GM21717 (cell line): Measurements from ENCODE around the gene GNAS.

ENCODE experiments used
- ATAC-seq: cut with Tn5 transposase; IDR thresholded peaks from one replicate; pipeline ENCODE4 v1.9.1; 2021; ENCODE audit warnings: mild to moderate bottlenecking, moderate library complexity; ENCODE audit not compliant: unreplicated experiment

Gene GNAS

DNA sequence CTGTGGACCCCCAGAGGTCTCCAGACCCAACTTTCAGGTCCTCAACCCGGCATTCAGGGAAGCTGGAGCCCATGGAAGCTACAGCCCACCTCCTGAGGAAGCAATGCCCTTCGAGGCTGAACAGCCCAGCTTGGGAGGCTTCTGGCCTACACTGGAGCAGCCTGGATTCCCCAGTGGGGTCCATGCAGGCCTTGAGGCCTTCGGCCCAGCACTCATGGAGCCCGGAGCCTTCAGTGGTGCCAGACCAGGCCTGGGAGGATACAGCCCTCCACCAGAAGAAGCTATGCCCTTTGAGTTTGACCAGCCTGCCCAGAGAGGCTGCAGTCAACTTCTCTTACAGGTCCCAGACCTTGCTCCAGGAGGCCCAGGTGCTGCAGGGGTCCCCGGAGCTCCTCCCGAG, 950 bp downstream of the GNAS start:
- no peak for ATAC-seq

DNA sequence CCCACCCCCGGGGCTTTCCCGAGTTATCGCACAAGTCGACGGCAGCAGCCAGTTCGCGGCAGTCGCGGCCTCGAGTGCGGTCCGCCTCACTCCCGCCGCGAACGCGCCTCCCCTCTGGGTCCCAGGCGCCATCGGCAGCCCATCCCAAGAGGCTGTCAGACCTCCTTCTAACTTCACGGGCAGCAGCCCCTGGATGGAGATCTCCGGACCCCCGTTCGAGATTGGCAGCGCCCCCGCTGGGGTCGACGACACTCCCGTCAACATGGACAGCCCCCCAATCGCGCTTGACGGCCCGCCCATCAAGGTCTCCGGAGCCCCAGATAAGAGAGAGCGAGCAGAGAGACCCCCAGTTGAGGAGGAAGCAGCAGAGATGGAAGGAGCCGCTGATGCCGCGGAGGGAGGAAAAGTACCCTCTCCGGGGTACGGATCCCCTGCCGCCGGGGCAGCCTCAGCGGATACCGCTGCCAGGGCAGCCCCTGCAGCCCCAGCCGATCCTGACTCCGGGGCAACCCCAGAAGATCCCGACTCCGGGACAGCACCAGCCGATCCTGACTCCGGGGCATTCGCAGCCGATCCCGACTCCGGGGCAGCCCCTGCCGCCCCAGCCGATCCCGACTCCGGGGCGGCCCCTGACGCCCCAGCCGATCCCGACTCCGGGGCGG, 1.6 kb downstream of the GNAS start:
- ATAC-seq: no peak

DNA sequence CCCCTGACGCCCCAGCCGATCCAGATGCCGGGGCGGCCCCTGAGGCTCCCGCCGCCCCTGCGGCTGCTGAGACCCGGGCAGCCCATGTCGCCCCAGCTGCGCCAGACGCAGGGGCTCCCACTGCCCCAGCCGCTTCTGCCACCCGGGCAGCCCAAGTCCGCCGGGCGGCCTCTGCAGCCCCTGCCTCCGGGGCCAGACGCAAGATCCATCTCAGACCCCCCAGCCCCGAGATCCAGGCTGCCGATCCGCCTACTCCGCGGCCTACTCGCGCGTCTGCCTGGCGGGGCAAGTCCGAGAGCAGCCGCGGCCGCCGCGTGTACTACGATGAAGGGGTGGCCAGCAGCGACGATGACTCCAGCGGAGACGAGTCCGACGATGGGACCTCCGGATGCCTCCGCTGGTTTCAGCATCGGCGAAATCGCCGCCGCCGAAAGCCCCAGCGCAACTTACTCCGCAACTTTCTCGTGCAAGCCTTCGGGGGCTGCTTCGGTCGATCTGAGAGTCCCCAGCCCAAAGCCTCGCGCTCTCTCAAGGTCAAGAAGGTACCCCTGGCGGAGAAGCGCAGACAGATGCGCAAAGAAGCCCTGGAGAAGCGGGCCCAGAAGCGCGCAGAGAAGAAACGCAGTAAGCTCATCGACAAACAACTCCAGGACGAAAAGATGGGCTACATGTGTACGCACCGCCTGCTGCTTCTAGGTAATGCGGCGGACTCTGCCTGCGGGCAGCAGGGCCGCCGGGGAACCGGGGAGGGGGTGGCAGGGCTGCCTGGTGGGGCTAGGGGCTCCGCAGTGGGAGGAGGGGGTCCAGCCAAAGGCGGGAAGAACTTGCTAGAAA, 2.3 kb downstream of the GNAS start:
- no peak for ATAC-seq

DNA sequence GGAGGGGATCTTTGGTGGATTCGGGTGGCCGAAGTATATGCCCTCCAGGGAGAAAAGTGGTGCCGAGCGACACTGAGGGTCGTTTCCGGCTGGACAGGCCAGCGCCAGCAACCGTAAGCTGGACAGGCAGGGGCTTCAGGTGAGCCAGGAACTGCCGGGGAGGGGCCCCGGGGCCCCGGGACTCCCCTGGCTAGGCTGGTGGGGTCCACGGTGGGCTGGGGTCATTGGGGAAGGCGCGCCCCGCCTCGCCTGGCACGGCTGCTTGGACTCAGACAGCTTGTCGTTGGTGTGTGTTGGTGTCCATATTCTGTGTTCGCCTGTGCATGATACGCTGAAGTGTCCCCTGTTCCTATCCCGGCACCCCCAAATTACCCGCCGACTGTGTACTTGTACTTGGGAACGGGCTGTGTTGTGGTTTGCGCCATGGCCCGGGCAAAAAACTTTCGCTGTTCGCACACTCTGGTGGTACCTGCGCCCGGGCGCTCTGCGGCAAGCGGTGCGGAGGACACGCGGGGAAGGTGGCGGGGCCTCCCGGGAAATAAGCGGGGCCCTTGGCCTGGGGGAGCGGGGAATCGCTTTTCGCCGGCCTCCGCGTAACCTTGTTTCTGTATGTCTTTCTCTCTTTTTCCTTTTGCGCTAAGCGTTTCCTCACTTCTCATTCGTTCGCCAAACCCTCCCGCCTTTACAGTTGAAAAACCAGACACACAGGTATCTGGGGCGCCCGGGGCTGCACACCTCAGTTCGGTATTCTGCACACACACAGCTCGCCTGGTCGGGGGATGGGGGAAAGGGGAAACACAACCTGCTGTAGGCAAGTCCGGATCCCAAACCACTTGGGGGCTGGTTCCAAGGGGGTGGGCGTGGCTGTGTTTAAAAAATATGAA, 3.2 kb downstream of the GNAS start:
- ATAC-seq: no peak

DNA sequence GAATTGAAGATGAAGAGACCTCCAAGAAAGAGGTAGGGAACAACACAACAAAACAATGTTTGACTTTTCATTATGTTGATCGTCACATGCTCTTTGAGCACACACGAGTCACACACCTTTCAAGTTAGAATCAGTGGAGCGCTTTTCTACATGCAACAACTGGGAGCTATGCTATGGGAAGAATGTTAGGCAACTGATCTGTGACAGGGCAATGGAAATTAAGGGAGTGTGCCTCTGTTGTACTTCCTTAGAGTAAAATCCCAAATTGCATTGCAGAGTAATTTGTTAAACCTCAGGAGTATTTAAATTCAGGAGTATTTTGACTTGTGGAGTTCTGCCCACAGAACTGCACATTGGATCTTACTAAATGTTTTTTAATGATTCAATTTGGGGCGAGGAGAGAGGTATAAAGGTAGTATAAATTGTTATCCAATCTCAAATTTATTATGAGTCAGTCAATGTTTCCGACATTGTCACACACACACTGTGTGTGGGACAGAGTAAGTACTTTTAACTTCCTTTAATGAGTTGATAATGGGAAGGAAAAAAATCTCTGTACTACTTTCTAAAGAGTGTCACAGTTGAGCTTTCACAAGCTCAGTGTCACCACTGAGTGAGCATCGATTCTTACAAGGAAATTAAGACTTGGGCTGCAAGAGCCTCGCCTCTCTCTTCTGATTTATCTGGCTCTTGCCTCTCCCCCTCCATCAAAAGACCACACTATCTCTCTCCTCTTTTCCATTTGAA, 10.7 kb downstream of the GNAS start:
- ATAC-seq: no peak

DNA sequence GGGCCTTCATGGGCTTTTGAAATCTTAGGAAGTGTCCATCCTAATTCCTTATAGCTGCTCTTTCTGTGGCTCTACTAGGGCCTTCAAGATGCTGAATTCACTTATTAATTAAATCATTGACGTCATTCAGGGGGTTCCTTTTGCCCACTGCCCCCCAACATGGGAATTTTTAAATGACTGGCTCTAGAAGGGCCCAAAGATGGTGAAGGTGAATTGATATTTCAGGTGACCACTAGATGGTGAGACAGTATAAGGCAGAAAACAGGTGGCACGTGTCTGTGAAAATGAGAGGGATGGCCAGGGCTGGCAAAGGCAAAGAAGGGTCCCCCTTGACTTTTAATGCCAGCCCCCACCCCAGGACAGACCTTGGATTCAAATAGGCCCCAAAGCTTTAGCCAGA, 11.8 kb downstream of the GNAS start:
- no peak for ATAC-seq

DNA sequence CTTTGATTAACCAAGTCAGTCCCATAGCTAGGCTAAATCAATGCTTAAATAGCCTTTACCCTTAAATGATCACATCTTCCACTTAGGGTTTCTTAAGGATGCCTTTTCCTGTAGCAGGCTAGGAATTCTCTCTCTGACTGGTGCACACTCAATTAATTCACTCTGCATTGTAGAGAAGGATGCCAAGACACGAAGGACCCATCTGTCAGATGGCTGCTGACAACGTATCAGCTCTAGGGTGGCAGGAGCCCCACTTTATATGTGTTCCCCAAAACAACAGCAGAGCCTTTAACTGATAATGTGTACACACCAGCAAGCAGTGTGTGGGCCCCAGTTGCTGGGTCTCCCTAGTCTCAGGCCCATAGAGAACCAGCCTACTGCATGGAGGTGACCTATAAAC, 13.3 kb downstream of the GNAS start:
- ATAC-seq: no peak

DNA sequence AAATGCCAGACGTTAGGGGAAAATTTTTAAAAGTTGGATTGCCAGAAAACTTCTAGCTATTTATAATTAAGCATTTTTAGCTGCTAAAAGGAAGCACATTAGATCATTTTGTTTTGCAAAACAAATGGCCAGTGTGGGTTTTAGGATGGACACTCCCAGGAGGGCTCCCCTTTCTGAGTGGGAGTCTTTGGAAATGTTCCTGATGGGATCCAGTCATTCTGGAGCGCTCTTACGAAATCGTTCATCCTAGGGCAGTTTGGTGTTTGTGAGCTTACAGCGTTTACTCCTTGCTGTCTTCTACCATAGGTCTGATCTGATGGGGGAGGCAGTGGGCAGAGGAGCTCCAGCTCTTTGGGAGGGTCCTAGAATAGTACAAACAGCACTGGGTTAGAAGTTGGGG, 14.7 kb downstream of the GNAS start:
- no peak for ATAC-seq

DNA sequence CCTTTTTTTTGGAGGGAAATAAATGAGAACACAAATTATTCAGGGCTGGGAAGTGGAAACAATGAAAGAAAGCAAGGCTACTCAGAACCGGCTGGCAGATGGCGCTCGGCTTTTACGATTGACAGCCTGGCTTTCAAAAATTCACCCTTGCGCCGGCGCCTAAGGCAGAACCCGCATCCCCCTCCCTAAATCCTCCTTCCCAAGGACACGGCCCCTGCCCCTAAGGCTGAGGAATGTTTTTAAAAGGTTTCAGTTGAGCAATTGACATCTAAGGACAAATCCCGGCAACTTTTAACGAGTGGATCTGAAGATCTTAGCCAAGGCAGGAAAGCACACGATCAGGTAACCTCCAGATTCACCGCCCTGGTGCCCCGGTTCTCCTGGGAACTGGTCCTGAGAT, 16.3 kb downstream of the GNAS start:
- ATAC-seq: no peak

DNA sequence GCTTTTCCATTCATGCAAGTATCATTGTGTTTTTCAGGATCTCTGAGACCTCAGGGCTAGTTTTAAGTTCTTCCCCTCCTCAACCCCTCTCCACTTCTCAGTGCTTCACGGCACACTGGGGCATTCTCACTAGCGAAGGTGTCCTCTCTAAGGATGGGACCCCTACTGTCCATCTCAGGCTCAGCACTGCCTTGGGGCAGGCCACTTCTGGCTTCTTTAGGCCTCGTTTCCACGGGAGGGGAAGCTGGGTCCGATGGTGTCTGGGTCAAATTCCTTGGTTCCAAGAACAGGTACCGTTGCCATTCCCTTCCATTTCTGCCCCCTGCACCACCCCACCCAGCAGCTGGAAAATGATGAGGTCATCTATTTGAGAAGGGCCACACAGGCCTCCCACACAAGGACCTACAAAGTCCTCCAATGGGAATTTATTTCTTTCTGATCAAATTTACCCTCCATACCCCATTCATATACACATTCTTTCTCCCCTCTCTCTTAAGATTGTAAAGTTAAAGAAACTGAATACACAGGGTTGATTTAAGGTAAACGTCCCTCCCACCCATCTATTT, 17.2 kb downstream of the GNAS start:
- no peak for ATAC-seq

DNA sequence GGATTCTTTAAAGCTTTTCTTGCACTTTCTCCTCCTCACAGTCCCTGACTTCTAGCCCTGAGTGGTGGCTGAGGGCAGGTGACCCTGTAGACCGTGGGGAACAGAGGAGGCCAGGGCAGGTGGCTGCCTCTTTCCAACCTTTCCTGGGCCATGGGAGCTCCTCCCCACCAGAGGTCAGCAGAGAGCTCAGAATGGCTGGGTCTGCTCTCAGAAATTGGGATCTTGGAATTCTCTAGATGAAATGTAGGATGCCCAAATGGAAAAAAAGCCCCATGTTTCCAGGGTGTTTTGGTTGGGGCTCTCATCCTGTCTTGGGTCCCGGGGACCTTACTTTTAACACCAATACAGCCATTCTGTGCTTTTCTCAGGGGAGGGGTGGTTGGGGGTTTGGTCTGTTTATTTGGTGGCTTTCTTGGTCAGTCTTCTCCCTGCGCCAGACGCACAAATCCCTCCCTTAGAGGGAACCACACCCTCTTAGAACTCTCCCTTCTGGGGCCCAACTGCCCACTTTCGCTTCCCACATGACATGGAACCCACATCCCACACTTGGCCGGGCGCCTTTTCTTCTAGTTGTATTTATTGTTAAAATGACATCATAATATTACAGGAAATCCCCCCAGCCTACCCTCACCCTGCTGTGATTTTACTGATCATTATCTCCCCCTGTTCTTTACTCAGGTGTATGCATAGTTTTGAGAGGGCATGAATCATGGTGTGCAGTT, 17.9 kb downstream of the GNAS start:
- ATAC-seq: no peak

DNA sequence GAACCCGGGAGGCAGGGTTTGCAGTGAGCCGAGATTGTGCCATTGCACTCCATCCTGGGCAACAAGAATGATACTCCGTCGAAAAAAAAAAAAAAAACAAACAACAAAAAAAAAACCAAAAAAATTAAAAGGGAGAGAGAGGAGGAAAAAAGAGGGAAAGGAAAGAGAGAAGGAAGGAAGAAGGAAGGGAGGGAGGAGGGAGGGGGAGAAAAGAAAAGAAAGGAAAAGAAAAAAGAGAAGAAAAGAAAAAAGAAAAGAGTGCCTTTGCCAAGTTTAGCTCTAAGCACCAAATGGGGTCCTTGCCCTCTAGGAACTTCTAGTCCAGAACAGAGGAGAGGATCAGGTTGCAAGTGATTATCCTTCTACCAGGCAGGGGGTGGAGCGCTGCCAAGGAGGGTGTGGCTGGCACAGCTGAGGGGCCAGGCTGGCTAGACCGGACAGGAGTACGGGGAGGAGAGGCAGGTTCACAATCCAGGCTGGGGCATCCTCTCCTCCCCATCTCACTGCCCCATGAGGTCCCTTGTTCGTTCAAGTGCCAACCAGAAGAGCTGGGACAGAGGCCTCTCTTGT, 19.1 kb downstream of the GNAS start:
- no peak for ATAC-seq

DNA sequence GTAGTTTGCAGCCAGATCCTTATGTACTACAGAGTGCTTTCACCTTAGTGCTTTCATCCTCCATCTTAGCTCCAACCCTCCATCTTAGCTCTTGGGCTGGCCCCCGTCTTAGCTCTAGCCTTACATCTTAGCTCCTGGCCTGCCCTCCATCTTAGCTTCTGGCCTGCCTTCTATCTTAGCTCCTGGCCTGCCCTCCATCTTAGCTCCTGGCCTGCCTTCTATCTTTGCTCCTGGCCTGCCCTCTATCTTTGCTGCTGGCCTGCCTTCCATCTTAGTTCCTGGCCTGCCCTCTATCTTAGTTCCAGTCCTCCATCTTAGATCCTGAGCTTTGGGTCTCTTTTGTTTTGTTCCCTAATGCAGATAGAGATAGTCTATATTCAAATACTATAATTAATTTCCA, 22.0 kb downstream of the GNAS start:
- no peak for ATAC-seq

DNA sequence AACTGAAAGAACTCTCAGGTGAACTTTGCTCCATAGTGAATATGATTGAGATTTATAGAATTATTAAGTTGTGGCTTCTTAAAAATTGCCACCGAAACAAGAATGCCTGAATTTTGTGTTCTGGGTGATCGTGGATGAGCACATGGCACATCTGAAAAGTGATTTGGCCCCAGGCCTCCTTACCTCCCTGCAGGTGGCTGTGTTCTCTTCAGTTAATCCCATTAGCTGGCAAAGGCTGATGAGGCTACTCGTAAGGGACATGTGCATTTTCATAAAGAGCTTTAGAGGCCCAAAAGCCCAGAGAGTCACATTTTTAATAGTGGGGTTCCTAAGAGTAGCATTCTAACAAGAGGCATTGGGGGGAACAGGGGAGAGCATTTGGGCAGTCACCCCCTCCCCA, 22.6 kb downstream of the GNAS start:
- ATAC-seq: no peak

DNA sequence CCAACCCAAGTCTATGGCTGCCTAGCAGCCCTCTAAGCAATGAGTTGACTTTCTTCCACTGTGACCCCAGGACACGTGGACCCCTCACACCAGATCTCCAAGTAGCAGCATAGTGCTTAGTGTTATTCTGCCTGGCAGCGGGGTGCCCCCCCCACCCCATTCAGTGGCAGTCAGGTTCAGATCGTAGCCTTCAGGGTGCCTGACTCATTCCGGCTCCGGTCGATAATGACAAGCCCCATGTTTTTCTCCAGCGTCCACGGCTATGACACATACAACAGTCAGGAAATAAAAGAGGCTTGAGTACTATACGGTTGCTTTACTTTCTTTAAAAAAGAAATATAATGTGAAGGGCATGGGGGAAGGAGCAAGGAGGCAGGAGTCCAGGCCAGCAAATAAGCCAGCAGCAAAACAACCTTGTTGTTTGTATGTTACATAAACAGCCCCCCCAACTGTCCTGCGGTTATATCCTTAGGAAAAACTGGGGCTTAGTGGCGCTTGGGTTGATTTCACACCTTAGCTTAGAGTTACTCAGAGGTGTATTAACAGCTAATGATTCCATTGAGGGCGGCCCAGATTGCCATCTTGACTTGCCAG, 23.1 kb downstream of the GNAS start:
- no peak for ATAC-seq

DNA sequence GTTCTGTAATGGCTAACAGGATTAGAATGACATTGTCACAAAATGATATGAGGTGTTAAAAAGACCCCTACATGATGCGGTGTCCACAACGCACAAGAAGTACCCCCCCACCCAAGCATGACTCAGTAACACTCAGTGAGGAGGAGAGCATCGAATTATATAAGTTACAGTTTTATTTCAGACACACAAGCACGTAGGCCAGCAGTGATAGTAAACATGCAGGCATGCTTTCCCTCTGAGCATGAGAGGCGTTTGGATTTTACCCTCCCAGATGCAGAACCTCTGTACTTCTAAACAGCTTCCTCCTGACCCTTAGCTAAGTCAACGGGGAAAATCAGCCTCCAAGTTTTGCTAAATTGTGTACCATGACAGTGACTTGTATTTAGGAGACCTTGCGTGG, 23.9 kb downstream of the GNAS start:
- no peak for ATAC-seq

DNA sequence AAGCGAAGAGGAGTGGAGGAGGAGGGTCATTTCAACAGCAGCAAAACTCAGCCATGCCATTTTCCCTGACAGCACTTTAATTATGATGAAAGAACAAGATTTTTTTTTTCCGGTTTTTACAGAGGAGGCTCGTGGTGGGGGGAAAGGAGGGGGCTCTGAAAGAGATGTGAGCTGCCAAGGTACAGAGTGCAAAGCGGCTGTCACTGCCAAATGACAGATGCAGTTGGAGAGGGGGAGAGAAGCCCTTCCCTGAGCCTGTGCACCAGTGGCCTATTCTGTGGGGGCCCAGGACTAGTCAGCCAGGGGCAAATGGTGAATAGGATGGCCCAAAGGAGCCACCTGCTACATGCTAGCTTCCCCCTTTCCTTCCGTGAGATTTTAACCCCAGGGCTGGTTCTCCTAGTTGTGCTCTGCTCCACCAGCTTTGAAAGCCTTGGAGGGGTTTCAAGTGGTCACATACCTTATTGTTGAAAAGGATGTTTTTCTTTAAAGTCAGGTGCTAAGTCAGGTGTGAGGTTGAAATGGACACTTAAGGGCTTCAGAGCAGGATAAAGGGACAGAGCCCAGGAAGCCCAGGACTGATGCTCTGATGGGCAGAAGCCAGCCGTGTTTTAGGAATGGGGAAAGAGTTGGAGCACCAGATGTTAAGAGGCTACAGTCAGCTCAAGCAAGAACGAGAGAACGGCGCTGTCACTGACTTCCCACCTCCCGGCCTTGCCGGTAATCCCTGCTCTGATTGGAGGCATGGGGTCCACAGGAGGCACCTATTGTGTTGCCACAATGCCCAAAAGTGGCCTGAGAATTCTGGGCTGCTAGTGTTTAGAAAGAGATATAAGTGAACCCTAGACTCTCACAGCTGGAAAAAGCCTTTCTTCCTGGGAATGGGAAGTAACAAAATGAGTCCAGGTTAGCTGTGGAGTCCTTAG, 24.8 kb downstream of the GNAS start:
- no peak for ATAC-seq

DNA sequence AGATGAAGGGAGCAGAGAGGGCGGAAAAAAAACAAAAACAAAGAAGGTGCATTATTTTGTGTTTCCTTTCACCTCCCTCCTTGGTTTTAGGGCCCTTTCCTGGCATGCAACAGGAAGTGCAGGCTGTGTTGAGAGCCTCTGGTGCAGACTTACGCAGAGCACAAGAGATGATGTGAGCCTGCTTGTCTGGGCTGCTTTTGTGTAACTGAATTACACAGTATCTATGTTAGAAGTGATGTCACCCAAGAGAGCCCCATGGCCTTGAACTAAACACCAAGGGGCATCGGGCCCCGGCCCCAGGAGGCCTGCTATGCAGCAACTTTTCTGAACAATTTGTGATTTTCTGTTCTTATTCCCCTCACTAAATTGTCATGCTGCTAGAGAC, 25.5 kb downstream of the GNAS start:
- no peak for ATAC-seq
